Measurements from ENCODE around the gene DUSP16.

Gene DUSP16

DNA sequence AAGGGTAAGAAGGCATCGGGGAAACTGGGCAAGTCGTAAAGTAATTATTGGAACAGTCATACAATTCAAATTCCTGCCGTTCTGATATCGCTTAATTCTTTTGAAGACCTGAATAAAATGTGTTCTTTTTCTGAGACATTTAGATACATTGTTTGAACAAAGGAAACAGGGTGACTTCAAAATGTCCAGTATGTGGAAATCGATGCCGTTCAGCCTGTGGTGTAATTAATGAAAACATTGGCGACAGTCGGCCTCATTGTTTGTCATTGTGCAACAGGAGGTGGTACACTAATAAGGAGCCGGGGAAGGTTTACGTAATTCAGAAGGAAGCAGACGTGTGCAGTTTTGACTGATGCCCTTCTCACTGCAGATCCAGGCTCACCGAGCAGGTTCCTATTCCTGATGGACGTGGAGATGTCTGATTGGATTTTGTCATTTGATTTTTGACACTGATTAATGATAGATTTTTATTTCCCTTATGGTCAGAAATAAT is 113.1 kb downstream of the DUSP16 start:
- peak overlapping the region; percentile 52 for H3K27ac ChIP-seq
- peak; percentile 79 for DNase-seq (ENCODE audit: low read depth, low spot score)

DNA sequence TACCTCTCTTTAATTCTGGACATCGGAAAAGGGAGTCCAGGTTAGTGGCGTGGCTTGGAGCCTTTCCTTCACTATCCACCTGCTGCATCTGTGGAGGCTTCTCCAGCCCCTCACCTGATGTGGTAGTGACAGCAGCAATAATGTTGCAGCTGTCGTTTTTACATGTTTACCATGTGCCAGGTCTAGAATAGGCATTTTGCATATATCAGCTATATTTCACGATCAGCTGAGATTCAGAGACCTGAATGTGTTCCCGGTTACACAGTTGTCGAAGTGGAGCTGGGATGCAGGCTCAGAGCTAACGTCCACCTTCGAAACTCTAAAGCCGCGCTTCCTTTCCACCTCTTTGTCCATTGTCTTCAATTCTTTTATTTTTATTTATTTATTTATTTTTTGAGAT is 114.8 kb downstream of the DUSP16 start:
- no peak for DNase-seq (ENCODE audit: low read depth, low spot score)
- no peak overlapping the region for H3K27ac ChIP-seq

DNA sequence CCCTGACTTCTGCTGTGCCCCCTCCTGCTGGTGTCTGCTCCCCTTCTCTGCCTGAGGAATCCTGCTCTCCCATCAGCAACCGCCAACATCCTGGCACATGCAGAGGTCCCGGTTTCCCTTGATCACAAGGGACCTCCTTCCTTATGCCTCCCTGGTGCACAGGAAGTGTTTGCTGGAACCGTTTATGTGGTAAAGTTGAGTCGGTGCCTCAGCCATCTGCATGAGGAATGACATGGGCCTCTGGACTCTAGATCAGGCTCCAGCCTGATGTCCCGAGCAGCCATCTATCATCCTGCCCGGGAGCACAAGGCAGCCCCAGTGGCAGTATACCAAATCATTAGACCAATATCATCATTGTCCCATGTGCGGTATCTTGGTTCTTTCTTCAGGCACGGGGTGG is 115.4 kb downstream of the DUSP16 start:
- no peak overlapping the region for H3K27ac ChIP-seq
- DNase-seq (ENCODE audit: low read depth, low spot score): no peak

DNA sequence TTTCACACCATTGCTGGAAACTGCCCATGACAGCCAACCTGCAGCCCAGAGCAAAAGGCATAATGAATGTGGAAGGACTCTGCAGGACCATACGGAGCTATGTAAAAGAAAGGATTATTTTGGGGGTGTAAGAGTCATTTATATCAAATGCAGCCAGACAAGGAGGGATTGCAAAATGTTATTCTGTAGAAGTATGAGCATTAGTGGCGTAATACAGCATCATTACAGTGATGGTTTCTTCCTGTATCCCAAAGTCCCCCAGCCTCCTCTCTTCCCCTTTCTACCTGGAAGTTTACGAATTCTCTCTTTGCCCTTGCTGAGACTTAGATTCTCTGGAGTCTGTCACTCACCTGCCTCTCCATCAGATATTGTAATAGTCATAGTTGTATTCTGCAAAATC is 115.9 kb downstream of the DUSP16 start:
- H3K27ac ChIP-seq: peak overlapping the region; percentile 73
- no peak for DNase-seq (ENCODE audit: low read depth, low spot score)

- peak; percentile 95 for DNase-seq (ENCODE audit: low read depth, low spot score)
- H3K27ac ChIP-seq: peak overlapping the region; percentile 73
These were observed 116.8 kb downstream of the DUSP16 start for GRCh38 chr12:12445882-12446181.

DNA sequence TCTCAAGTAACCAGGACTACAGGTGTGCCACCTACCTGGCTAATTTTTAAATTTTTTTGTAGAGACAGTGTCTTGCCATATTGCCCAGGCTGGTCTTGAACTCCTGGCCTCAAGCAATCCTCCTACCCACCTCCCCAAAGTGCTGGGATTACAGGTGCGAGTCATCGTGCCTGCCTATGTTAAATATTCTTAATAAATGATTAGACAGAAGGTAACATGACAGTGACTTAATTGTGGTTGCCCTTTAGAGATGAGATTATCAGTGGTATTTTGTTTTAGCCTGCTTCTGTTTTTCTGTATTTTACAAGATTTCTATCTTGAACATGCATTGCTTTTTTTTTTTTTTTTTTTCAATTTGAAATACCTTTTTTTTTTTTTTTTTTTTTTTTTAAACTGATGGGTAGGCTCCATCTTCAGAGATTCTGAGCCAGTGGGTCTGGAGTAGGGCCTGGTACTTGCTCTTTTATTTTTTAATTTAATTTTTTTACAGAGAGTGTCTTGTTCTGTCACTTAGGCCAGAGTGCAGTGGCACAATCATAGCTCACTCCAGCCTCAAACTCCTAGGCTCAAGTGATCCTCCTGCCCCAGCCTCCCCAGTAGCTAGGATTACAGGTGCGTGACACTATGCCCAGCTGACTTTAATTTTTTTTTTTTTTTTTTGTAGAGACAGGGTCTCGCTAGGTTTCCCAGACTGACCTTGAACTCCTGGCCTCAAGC is 117.3 kb downstream of the DUSP16 start:
- DNase-seq (ENCODE audit: low read depth, low spot score): no peak
- H3K27ac ChIP-seq: peak overlapping the region; percentile 73

DNA sequence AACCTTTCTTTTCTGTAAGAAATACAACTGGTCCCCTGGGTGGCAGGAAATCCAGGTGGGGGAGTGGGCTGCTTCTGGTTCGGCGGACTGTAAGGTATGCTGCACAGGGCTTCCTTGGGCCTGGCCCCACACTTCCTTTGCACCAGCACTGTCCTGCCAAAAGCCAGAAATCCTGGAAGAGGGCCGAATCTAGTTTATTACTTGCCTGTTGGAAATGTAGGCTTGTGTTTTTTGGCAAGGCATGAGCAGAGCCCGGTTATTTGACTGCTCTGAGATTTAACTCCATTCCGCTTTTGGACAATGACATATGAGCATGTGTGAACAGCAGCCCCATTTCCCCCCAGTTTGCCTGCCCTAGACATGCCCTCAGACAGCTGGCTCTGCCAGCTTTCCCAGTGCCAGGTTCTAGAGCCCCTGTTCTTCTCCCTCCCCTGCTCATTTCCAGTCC is 119.2 kb downstream of the DUSP16 start:
- DNase-seq (ENCODE audit: low read depth, low spot score): no peak

DNA sequence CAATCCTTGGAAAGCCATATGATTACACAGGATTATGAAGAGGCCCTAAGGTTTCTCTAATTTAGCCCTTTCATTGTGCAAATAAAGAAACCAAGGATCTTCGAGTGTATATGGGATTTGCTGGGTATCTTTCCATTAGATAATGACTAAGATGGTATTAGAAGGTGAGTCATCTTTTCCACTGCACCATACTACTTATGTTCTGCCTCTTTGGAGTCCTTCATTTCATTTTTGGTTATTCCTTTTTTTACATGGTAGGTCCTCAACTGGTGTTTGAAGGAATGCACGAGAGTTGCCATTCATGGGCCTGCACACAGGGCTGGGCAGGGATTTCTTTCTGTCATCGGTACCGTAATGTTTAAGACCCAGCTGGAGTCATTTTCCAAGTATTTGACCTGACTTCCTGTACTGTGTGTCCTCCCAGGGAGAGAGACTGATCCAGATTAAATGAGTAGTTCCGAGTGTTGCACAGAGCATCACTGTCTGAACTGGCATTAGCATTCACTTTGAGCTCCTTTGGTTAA is 120.1 kb downstream of the DUSP16 start:
- DNase-seq (ENCODE audit: low read depth, low spot score): no peak
- peak overlapping the region; percentile 52 for H3K27ac ChIP-seq

More for the DNA sequence above, 119.2 kb downstream of the DUSP16 start:
- H3K27ac ChIP-seq: peak overlapping the region; percentile 52

- no peak for DNase-seq (ENCODE audit: low read depth, low spot score)
- peak overlapping the region; percentile 52 for H3K27ac ChIP-seq
These were observed 120.7 kb downstream of the DUSP16 start for GRCh38 chr12:12441843-12442461.

DNA sequence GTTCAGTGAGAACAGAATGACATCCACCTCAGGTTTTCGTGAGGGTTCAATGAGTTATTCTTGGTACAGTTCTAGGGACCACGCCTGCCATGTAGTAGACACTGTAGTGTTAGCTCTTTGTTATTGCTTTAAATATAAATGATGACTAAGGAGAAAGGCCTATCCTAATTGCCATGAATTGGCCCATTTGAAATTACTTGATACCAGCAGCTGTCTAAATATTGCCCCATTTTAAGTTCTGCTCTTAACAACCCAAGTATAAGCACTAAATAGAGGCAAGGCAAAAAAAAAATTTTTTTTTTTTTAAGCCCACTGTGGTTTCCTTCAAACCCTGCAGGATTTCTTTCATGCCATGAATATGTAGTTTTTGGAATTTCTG is 121.2 kb downstream of the DUSP16 start:
- DNase-seq (ENCODE audit: low read depth, low spot score): no peak
- peak overlapping the region; percentile 52 for H3K27ac ChIP-seq

- H3K27ac ChIP-seq: no peak overlapping the region
- no peak for DNase-seq (ENCODE audit: low read depth, low spot score)
These were observed 121.8 kb downstream of the DUSP16 start for GRCh38 chr12:12440784-12441428.

GRCh38 chr12:12439636-12440035 is 123.0 kb downstream of the DUSP16 start:
- DNase-seq (ENCODE audit: low read depth, low spot score): peak; percentile 94

DNA sequence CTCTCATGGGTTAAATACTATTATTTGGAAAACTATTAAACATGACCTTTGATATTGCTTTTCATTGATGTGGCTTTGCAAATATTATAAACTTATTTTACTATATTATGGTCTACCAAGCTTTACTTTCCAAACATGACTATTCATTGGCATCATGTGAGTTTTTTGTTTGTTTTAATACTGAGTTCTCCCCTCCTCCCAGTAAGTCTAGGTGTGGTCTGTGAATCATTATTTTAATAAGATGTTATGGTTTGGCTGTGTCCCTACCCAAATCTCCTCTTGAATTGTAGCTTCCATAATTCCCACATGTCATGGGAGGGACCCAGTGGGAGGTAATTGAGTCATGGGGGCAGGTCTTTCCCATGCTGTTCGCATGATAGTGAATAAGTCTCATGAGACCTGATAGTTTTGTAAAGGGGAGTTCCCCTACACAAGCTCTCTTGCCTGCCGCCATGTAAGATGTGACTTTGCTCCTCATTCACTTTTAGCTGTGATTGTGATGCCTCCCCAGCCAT is 125.8 kb downstream of the DUSP16 start:
- DNase-seq (ENCODE audit: low read depth, low spot score): no peak
- no peak overlapping the region for H3K27ac ChIP-seq

More at GRCh38 chr12:12439636-12440035, 123.0 kb downstream of the DUSP16 start:
- peak overlapping the region; percentile 29 for H3K27ac ChIP-seq

GRCh38 chr12:12433203-12433731 is 129.4 kb downstream of the DUSP16 start:
- DNase-seq (ENCODE audit: low read depth, low spot score): no peak
- H3K27ac ChIP-seq: peak overlapping the region; percentile 42

DNA sequence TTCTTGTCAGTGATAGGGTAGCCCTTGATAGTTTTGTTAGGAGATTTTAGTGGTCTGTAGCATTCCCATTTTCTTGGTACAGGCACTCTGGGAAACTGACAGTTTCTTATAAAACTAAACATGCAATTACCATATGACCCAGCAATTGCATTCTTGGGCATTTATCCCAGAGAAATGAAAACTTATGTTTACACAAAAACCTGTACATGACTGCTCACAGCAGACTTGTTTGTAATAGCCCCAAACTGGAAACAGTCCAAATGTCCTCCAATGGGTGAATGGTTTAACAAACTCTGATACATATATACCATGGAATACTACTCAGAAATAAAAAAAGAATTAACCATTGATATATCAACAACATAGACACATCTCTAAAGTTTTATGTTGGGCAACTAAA is 130.3 kb downstream of the DUSP16 start:
- peak overlapping the region; percentile 42 for H3K27ac ChIP-seq
- no peak for DNase-seq (ENCODE audit: low read depth, low spot score)

DNA sequence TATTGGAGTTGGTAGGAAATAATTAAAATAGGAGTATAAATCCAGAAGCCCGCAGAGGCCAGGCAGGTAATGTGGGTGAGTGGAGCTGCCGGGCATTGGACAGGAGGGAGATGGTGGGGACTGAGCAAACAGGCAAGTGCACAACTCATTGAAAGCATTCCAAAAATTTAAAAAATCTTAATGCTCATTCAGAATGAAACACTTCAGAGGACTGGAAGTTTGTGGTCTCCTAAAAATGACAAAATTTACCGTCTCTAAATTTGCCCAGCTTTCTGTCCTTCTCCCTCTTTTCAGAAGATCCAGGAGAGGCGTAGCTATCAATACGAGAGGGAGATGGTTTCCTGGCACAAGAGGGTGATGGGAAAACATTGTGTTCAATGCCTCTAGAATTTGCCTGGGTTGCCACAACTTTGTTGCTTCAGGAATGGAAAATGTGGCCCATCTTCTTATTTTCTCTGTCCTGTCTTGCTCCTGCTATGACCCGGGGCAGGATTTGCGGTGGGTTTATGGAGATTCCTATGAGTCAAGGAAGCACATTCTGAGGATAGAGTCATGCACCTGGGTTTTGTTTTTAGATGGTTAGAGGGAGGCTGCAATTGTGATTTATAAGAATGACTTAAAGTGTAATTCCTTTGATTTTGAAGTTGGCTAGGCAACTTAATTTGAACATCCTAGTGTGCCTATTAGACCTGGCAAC is 133.6 kb downstream of the DUSP16 start:
- peak; percentile 79 for DNase-seq (ENCODE audit: low read depth, low spot score)
- H3K27ac ChIP-seq: peak overlapping the region; percentile 75

GRCh38 chr12:12428047-12428446 is 134.6 kb downstream of the DUSP16 start:
- no peak for DNase-seq (ENCODE audit: low read depth, low spot score)
- peak overlapping the region; percentile 75 for H3K27ac ChIP-seq

DNA sequence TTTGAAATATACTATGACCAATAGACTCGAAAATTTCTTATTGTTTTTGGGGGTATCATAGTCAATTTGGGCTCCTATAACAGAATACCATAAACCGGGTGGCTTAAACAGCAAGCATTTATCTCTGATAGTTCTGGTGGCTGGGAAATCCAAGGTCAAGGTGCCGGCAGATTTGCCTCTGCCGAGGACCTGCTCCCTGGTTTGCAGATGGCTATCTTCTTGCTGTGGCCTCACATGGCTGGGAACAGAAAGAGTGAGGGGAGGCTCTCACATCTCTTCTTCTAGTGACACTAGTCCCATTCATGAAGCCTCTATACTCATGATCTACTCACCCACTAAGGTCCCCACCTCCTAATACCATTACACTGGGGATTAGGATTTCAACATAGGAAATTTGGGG is 135.1 kb downstream of the DUSP16 start:
- no peak overlapping the region for H3K27ac ChIP-seq
- no peak for DNase-seq (ENCODE audit: low read depth, low spot score)

- DNase-seq (ENCODE audit: low read depth, low spot score): no peak
- H3K27ac ChIP-seq: no peak overlapping the region
These were observed 137.0 kb downstream of the DUSP16 start for GRCh38 chr12:12425616-12426015.

DNA sequence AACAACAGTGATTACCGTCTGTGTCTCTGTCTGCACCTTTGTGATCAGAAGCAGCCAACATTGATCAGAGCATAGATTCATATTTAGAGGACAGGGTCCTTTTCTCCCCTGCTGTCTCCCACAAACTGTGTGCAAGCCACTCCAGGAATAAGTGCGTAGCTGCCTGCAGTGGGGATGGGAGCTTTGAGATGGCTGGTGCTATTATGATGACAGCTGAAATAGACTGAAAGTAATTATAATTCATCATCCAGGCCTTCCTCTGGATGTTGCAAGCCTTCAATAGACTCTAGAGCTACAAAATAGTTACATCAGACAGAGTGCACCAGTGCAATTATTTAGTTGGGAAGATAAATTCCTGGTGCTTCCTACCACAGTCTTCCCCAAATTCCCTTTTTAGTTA is 137.7 kb downstream of the DUSP16 start:
- H3K27ac ChIP-seq: no peak overlapping the region
- DNase-seq (ENCODE audit: low read depth, low spot score): no peak
